Mesendoderm (in vitro differentiated cells): ENCODE results near the gene APOE.
"Not testable (repeated sequence)": the region's sequence is repeated elsewhere in the genome, so short reads cannot be mapped to it uniquely, and the experiment has no call there.

Source experiments
- DNase-seq: peaks from one replicate; pipeline ENCODE4 v3.0.0; 2013
- H2AK5ac ChIP-seq: 2 replicates; pipeline ENCODE4 v1.6.1; 2013; ENCODE audit warnings: low read length, inconsistent platforms
- H2BK120ac ChIP-seq: 2 replicates; pipeline ENCODE4 v1.6.1; 2013; ENCODE audit warnings: low read depth, mild to moderate bottlenecking, low read length, moderate library complexity, mixed read lengths
- H2BK15ac ChIP-seq: replicated peaks from 2 replicates; pipeline ENCODE4 v1.6.1; 2013; ENCODE audit warnings: low read depth, mild to moderate bottlenecking, moderate library complexity
- H2BK5ac ChIP-seq: 2 replicates; pipeline ENCODE4 v1.6.1; 2013; ENCODE audit warnings: low read length, inconsistent platforms
- H3K18ac ChIP-seq: 2 replicates; pipeline ENCODE4 v1.6.1; 2013; ENCODE audit warnings: mild to moderate bottlenecking, low read length, mixed read lengths
- H3K23ac ChIP-seq: one replicate; pipeline ENCODE4 v1.6.1; 2013; ENCODE audit warnings: low read length
- H3K27ac ChIP-seq: 2 replicates; pipeline ENCODE4 v1.5.1; 2013; ENCODE audit warnings: low read depth, mild to moderate bottlenecking, inconsistent platforms, low read length, moderate library complexity
- H3K27me3 ChIP-seq: 2 replicates; pipeline ENCODE4 v1.6.1; 2013; ENCODE audit warnings: low read length, control low read depth, mild to moderate bottlenecking, inconsistent platforms; ENCODE audit not compliant: insufficient read depth, poor library complexity
- H3K36me3 ChIP-seq: 2 replicates; pipeline ENCODE4 v1.6.1; 2013; ENCODE audit warnings: low read length, inconsistent platforms; ENCODE audit not compliant: control insufficient read depth, insufficient read depth
- H3K4ac ChIP-seq: one replicate; pipeline ENCODE4 v1.6.1; 2013; ENCODE audit warnings: low read depth, mild to moderate bottlenecking, low read length, moderate library complexity
- H3K4me1 ChIP-seq: 2 replicates; pipeline ENCODE4 v1.6.1; 2013; ENCODE audit warnings: low read depth, low read length, inconsistent platforms; ENCODE audit not compliant: control insufficient read depth
- H3K4me2 ChIP-seq: 2 replicates; pipeline ENCODE4 v1.6.1; 2013; ENCODE audit warnings: low read length
- H3K4me3 ChIP-seq: 2 replicates; pipeline ENCODE4 v1.5.1; 2013; ENCODE audit warnings: mild to moderate bottlenecking, low read length
- H3K56ac ChIP-seq: one replicate; pipeline ENCODE4 v1.6.1; 2013; ENCODE audit warnings: low read length
- H3K79me1 ChIP-seq: 2 replicates; pipeline ENCODE4 v1.6.1; 2013; ENCODE audit warnings: low read length, inconsistent platforms
- H3K79me2 ChIP-seq: 2 replicates; pipeline ENCODE4 v1.6.1; 2013; ENCODE audit warnings: mild to moderate bottlenecking, low read length; ENCODE audit not compliant: control insufficient read depth, insufficient read depth
- H3K9ac ChIP-seq: 2 replicates; pipeline ENCODE4 v1.6.1; 2013; ENCODE audit warnings: low read length, inconsistent platforms
- H4K5ac ChIP-seq: one replicate; pipeline ENCODE4 v1.6.1; 2013; ENCODE audit warnings: low read length
- H4K8ac ChIP-seq: one replicate; pipeline ENCODE4 v1.6.1; 2013; ENCODE audit warnings: low read depth, mild to moderate bottlenecking, control low read depth, low read length, moderate library complexity
- WGBS: extraction: QIAGEN DNeasy Blood & Tissue Kit; methylation state at CpG from one replicate; pipeline ENCODE4 v1.1.7; 2013; ENCODE audit warnings: low lambda C conversion rate, missing lambda C conversion rate; ENCODE audit not compliant: insufficient coverage; ENCODE audit errors: extremely low coverage; 5-methylcytosine and 5-hydroxymethylcytosine counted together

The APOE gene

GRCh38 chr19:44914433-44915206, 9.0 kb downstream of the APOE start, which contains the start of gene APOC1:
Gene APOC1, plus strand, starts transcription at chr19:44914608. Its CDS starts 284 bp downstream, at chr19:44914892.
- not testable (repeated sequence) for H2AK5ac ChIP-seq, H4K5ac ChIP-seq, H3K36me3 ChIP-seq, H2BK15ac ChIP-seq, H3K4me1 ChIP-seq, H4K8ac ChIP-seq, H3K27me3 ChIP-seq, H3K23ac ChIP-seq, H2BK120ac ChIP-seq, H3K79me1 ChIP-seq, H3K79me2 ChIP-seq
- Histone ChIP-seq H3K27ac (peak within 1 kb of the TSS; percentile 79), H3K4ac (peak within 1 kb of the TSS; percentile 41), H3K4me3 (peak within 1 kb of the TSS; percentile 34), H3K4me2 (peak within 1 kb of the TSS; percentile 66), H3K18ac (peak within 1 kb of the TSS; percentile 25), H3K56ac (peak within 1 kb of the TSS; percentile 89), H2BK5ac (peak within 1 kb of the TSS; percentile 28), H3K9ac (peak within 1 kb of the TSS; percentile 67)
- peak; percentile 97 for DNase-seq
- WGBS: no CpG with 5 or more reads among the region's 28 CpGs

- H3K4me2 ChIP-seq: no peak overlapping the region
- no peak overlapping the region for H2BK15ac ChIP-seq
- no peak overlapping the region for H3K18ac ChIP-seq
- WGBS: no CpG with 5 or more reads among the region's 8 CpGs
- H3K56ac ChIP-seq: no peak overlapping the region
- H2BK120ac ChIP-seq: no peak overlapping the region
- H3K23ac ChIP-seq: no peak overlapping the region
- no peak overlapping the region for H3K4ac ChIP-seq
- H3K79me1 ChIP-seq: no peaks in the 10 kb centered on the region
- no peak overlapping the region for H2BK5ac ChIP-seq
- H3K4me1 ChIP-seq: peaks cover 2% of the 10 kb centered on the region
- H3K9ac ChIP-seq: no peak overlapping the region
- H2AK5ac ChIP-seq: no peak overlapping the region
- H3K4me3 ChIP-seq: no peak overlapping the region
- no peak overlapping the region for H3K27ac ChIP-seq
- no peaks in the 10 kb centered on the region for H3K79me2 ChIP-seq
- H3K27me3 ChIP-seq: no peaks in the 10 kb centered on the region
- no peaks in the 10 kb centered on the region for H3K36me3 ChIP-seq
- H4K5ac ChIP-seq: no peak overlapping the region
- H4K8ac ChIP-seq: no peak overlapping the region
- no peak for DNase-seq
Measured at GRCh38 chr19:44924243-44924725, 18.7 kb downstream of the APOE start.

- H3K27me3 ChIP-seq: no peaks in the 10 kb centered on the region
- H2BK120ac ChIP-seq: no peak overlapping the region
- no peak overlapping the region for H3K9ac ChIP-seq
- no peak overlapping the region for H3K4me2 ChIP-seq
- no peaks in the 10 kb centered on the region for H3K79me2 ChIP-seq
- H2AK5ac ChIP-seq: no peak overlapping the region
- no peak overlapping the region for H2BK5ac ChIP-seq
- no peak overlapping the region for H3K27ac ChIP-seq
- no peaks in the 10 kb centered on the region for H3K79me1 ChIP-seq
- H3K4me1 ChIP-seq: peaks cover 2% of the 10 kb centered on the region
- no peaks in the 10 kb centered on the region for H3K36me3 ChIP-seq
- no peak overlapping the region for H3K4me3 ChIP-seq
- no peak overlapping the region for H4K5ac ChIP-seq
- no peak overlapping the region for H3K4ac ChIP-seq
- no peak overlapping the region for H3K23ac ChIP-seq
- no peak overlapping the region for H2BK15ac ChIP-seq
- no peak overlapping the region for H3K56ac ChIP-seq
- H4K8ac ChIP-seq: no peak overlapping the region
- WGBS: no CpG with 5 or more reads among the region's 8 CpGs
- no peak overlapping the region for H3K18ac ChIP-seq
- DNase-seq: no peak
Measured at GRCh38 chr19:44925114-44925891, 19.7 kb downstream of the APOE start.

GRCh38 chr19:44926245-44927077, 20.9 kb downstream of the APOE start:
- not testable (repeated sequence) for H4K5ac ChIP-seq, H3K4me1 ChIP-seq, H3K23ac ChIP-seq, H3K4ac ChIP-seq, H3K27ac ChIP-seq, H2BK5ac ChIP-seq, H2BK120ac ChIP-seq, H3K79me1 ChIP-seq, H3K4me3 ChIP-seq, H2BK15ac ChIP-seq, H4K8ac ChIP-seq, H3K27me3 ChIP-seq, H2AK5ac ChIP-seq, H3K36me3 ChIP-seq, H3K79me2 ChIP-seq, H3K18ac ChIP-seq
- peak overlapping the region; percentile 57 for H3K9ac ChIP-seq
- WGBS: no CpG with 5 or more reads among the region's 19 CpGs
- peak; percentile 20 for DNase-seq
- H3K56ac ChIP-seq: peak overlapping the region; percentile 84
- peak overlapping the region; percentile 31 for H3K4me2 ChIP-seq

- H3K23ac ChIP-seq: no peak overlapping the region
- no peak for DNase-seq
- H3K56ac ChIP-seq: no peak overlapping the region
- H4K8ac ChIP-seq: no peak overlapping the region
- H4K5ac ChIP-seq: no peak overlapping the region
- H3K27ac ChIP-seq: no peak overlapping the region
- no peak overlapping the region for H2BK120ac ChIP-seq
- H3K18ac ChIP-seq: no peak overlapping the region
- H3K79me2 ChIP-seq: no peaks in the 10 kb centered on the region
- H3K36me3 ChIP-seq: no peaks in the 10 kb centered on the region
- no peak overlapping the region for H3K9ac ChIP-seq
- no peaks in the 10 kb centered on the region for H3K79me1 ChIP-seq
- peaks cover 2% of the 10 kb centered on the region for H3K4me1 ChIP-seq
- no peak overlapping the region for H2BK5ac ChIP-seq
- no peak overlapping the region for H3K4me2 ChIP-seq
- WGBS: no CpG with 5 or more reads among the region's 5 CpGs
- H3K4me3 ChIP-seq: no peak overlapping the region
- no peak overlapping the region for H2BK15ac ChIP-seq
- no peaks in the 10 kb centered on the region for H3K27me3 ChIP-seq
- H2AK5ac ChIP-seq: no peak overlapping the region
- no peak overlapping the region for H3K4ac ChIP-seq
Measured at GRCh38 chr19:44927746-44928145, 22.1 kb downstream of the APOE start.
